Fibroblast of villous mesenchyme (primary cell): ENCODE data around the gene TSPAN16. TPM values are rescaled to one million over a fixed set of nuclear protein-coding genes. Genes with fewer than 3 reads are reported as not detected.

Experiments
- DNase-seq: peaks from one replicate; pipeline ENCODE4 v3.0.0-alpha.2; 2010; ENCODE audit warnings: low read depth
- H3K4me3 ChIP-seq: 2 replicates; pipeline ENCODE4 v1.5.1; 2011; ENCODE audit warnings: low read depth, mild to moderate bottlenecking, low read length
- CTCF ChIP-seq: IDR thresholded peaks from 2 replicates; pipeline ENCODE4 v1.5.1; 2012; ENCODE audit warnings: low read depth, mild to moderate bottlenecking, low read length; ENCODE audit not compliant: insufficient read depth
- total RNA-seq: library from RNA; depleted of rRNA; stranded (reverse); fragments of >200 nt; gene quantifications from 2 replicates; pipeline ENCODE4 v1.2.3, GENCODE V29; 2012

Gene TSPAN16
- total RNA-seq, 1 donor: not detected

GRCh38 chr19:11355160-11356073 is 59.5 kb downstream of the TSPAN16 start, which contains the start of gene PLPPR2:
TSS of gene PLPPR2 (plus strand) at chr19:11355432. CDS start at chr19:11357674, 2,242 bp downstream.
- H3K4me3 ChIP-seq: peak within 1 kb of the TSS; percentile 65
- peak; percentile 87 for DNase-seq
- TF ChIP-seq CTCF: no peak

GRCh38 chr19:11356074-11356397 is 60.1 kb downstream of the TSPAN16 start:
- peak overlapping the region; percentile 65 for H3K4me3 ChIP-seq
- TF ChIP-seq CTCF: no peak
- no peak for DNase-seq

- no peak for DNase-seq
- TF ChIP-seq CTCF: no peak
- no peak overlapping the region for H3K4me3 ChIP-seq
Observed at GRCh38 chr19:11356676-11357550, 61.0 kb downstream of the TSPAN16 start.

- H3K4me3 ChIP-seq: no peak overlapping the region
- no peak for DNase-seq
- TF ChIP-seq CTCF: no peak
Observed at GRCh38 chr19:11359421-11359820, 63.5 kb downstream of the TSPAN16 start.

GRCh38 chr19:11361037-11361770 is 65.2 kb downstream of the TSPAN16 start:
- H3K4me3 ChIP-seq: no peak overlapping the region
- TF ChIP-seq CTCF: no peak
- no peak for DNase-seq
